Measurements from ENCODE around the gene ZNF805.

Gene ZNF805

DNA sequence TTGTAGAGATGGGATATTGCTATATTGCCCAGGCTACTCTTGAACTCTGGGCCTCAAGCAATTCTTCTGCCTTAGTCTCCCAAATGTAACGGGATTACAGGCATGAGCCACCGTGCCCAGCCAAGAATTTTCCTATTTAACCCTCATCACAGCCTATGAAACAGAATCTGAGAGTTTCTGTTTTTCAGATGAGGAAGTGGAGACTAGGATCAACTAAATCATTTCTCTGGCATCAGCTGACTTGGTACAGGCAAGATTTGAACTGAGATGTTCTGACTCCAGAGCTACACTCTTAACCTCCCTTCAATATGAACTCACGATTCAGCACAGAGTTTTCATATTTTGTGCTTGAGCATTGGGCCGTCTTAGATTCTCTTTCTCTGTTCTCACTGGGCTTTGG, 47.9 kb downstream of the ZNF805 start:
- Histone ChIP-seq H2AFZ (ENCODE audit: low read length) (no peak overlapping the region), H3K9me3 (ENCODE audit: low read length) (peaks cover 23% of the 10 kb centered on the region), H3K9ac (ENCODE audit: low read length) (no peak overlapping the region), H3K4me1 (ENCODE audit: insufficient read depth, low read length, severe bottlenecking) (no peaks in the 10 kb centered on the region), H3K9me2 (ENCODE audit: low read depth, low read length) (no peaks in the 10 kb centered on the region), H3K27me3 (ENCODE audit: insufficient read depth, low read length) (no peaks in the 10 kb centered on the region), H3K27ac (ENCODE audit: low read depth, low read length, poor library complexity, severe bottlenecking) (no peak overlapping the region), H3K36me3 (ENCODE audit: insufficient read depth, low read length) (peaks cover 97% of the 10 kb centered on the region), H4K20me1 (ENCODE audit: insufficient read depth, low read length) (no peaks in the 10 kb centered on the region), H3K4me3 (ENCODE audit: low read depth, low read length, poor library complexity, severe bottlenecking) (no peak overlapping the region), H3K79me2 (ENCODE audit: insufficient read depth, low read length) (peaks cover 12% of the 10 kb centered on the region; the same call in 1 of the 2 replicates), H3K4me2 (ENCODE audit: low read length) (no peak overlapping the region), H3F3A (ENCODE audit: insufficient read depth, low read length) (no peaks in the 10 kb centered on the region)
- TF ChIP-seq, protein P1, sequence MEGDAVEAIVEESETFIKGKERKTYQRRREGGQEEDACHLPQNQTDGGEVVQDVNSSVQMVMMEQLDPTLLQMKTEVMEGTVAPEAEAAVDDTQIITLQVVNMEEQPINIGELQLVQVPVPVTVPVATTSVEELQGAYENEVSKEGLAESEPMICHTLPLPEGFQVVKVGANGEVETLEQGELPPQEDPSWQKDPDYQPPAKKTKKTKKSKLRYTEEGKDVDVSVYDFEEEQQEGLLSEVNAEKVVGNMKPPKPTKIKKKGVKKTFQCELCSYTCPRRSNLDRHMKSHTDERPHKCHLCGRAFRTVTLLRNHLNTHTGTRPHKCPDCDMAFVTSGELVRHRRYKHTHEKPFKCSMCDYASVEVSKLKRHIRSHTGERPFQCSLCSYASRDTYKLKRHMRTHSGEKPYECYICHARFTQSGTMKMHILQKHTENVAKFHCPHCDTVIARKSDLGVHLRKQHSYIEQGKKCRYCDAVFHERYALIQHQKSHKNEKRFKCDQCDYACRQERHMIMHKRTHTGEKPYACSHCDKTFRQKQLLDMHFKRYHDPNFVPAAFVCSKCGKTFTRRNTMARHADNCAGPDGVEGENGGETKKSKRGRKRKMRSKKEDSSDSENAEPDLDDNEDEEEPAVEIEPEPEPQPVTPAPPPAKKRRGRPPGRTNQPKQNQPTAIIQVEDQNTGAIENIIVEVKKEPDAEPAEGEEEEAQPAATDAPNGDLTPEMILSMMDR (IDR thresholded peaks at IDR 0.05; ENCODE audit: low read length) = no peak
- TF ChIP-seq EZH2 (IDR thresholded peaks at IDR 0.05; ENCODE audit: borderline replicate concordance, low read length) = no peak

DNA sequence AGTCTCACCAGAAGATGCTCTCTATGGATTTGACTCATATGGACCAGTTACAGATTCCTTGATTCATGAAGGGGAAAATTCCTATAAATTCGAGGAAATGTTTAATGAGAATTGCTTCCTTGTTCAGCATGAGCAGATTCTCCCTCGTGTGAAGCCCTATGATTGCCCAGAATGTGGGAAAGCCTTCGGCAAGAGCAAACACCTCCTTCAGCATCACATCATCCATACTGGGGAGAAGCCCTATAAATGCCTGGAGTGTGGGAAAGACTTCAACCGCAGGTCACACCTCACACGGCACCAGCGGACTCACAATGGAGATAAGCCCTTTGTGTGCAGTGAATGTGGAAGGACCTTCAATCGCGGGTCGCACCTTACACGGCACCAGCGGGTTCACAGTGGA, 50.5 kb downstream of the ZNF805 start:
- no peaks in the 10 kb centered on the region for H3F3A ChIP-seq (ENCODE audit: insufficient read depth, low read length)
- H3K4me2 ChIP-seq (ENCODE audit: low read length) = no peak overlapping the region
- H3K9ac ChIP-seq (ENCODE audit: low read length) = no peak overlapping the region
- H3K4me3 ChIP-seq (ENCODE audit: low read depth, low read length, poor library complexity, severe bottlenecking) = no peak overlapping the region
- no peak overlapping the region for H2AFZ ChIP-seq (ENCODE audit: low read length)
- TF ChIP-seq EZH2 (IDR thresholded peaks at IDR 0.05; ENCODE audit: borderline replicate concordance, low read length) = no peak
- TF ChIP-seq, protein P1 (IDR thresholded peaks at IDR 0.05; ENCODE audit: low read length) = no peak
- no peaks in the 10 kb centered on the region for H3K27me3 ChIP-seq (ENCODE audit: insufficient read depth, low read length)
- H3K36me3 ChIP-seq (ENCODE audit: insufficient read depth, low read length) = peaks cover 99% of the 10 kb centered on the region
- peaks cover 40% of the 10 kb centered on the region for H3K9me3 ChIP-seq (ENCODE audit: low read length)
- no peaks in the 10 kb centered on the region for H4K20me1 ChIP-seq (ENCODE audit: insufficient read depth, low read length)
- H3K9me2 ChIP-seq (ENCODE audit: low read depth, low read length) = no peaks in the 10 kb centered on the region
- peaks cover 19% of the 10 kb centered on the region for H3K79me2 ChIP-seq (ENCODE audit: insufficient read depth, low read length)
- no peaks in the 10 kb centered on the region for H3K4me1 ChIP-seq (ENCODE audit: insufficient read depth, low read length, severe bottlenecking)
- no peak overlapping the region for H3K27ac ChIP-seq (ENCODE audit: low read depth, low read length, poor library complexity, severe bottlenecking)

DNA sequence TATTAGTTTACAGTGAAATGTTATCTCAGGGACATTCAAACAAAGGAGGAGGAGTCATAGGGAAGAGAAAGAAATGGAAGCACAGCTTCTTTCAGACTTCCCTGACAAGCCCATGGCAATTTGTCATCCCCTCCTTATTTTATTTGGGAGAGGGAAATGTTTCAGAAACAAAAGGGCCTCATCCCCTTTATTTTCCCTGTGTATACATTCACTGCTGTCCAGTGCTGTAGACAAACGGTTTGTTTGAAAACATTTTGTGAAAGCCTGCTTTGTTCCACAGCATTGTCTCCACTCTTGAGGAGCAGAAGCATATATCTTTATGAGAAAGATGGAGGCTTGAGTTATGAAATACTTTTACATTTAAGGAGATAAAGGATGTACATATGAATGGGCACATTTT, 52.1 kb downstream of the ZNF805 start:
- no peaks in the 10 kb centered on the region for H3F3A ChIP-seq (ENCODE audit: insufficient read depth, low read length)
- peaks cover 40% of the 10 kb centered on the region for H3K9me3 ChIP-seq (ENCODE audit: low read length)
- no peak overlapping the region for H3K9ac ChIP-seq (ENCODE audit: low read length)
- H3K4me1 ChIP-seq (ENCODE audit: insufficient read depth, low read length, severe bottlenecking) = no peaks in the 10 kb centered on the region
- H3K36me3 ChIP-seq (ENCODE audit: insufficient read depth, low read length) = peaks cover 97% of the 10 kb centered on the region
- no peaks in the 10 kb centered on the region for H3K27me3 ChIP-seq (ENCODE audit: insufficient read depth, low read length)
- no peak overlapping the region for H3K4me3 ChIP-seq (ENCODE audit: low read depth, low read length, poor library complexity, severe bottlenecking)
- H4K20me1 ChIP-seq (ENCODE audit: insufficient read depth, low read length) = no peaks in the 10 kb centered on the region
- peaks cover 12% of the 10 kb centered on the region for H3K79me2 ChIP-seq (ENCODE audit: insufficient read depth, low read length)
- no peak overlapping the region for H3K4me2 ChIP-seq (ENCODE audit: low read length)
- TF ChIP-seq, protein P1 (IDR thresholded peaks at IDR 0.05; ENCODE audit: low read length) = no peak
- no peak for TF ChIP-seq EZH2 (IDR thresholded peaks at IDR 0.05; ENCODE audit: borderline replicate concordance, low read length)
- H3K27ac ChIP-seq (ENCODE audit: low read depth, low read length, poor library complexity, severe bottlenecking) = no peak overlapping the region
- H2AFZ ChIP-seq (ENCODE audit: low read length) = no peak overlapping the region
- no peaks in the 10 kb centered on the region for H3K9me2 ChIP-seq (ENCODE audit: low read depth, low read length)

All from OCI-LY1 (cell line).